Parathyroid adenoma (tissue), 2 donors: ENCODE measurements around the gene SMCHD1.
"Not testable (repeated sequence)": the region's sequence is repeated elsewhere in the genome, so short reads cannot be mapped to it uniquely, and the experiment has no call there.

Source experiments
- H2AFZ ChIP-seq: fragments of 300-600 bp; sonication (generic); one replicate; pipeline ENCODE4 v1.7.0; 2017; ENCODE audit warnings: antibody characterized with exemption, mild to moderate bottlenecking
- H3K27ac ChIP-seq: fragments of 300-600 bp; sonication (generic); one replicate; pipeline ENCODE4 v1.7.0; 2017
- H3K27me3 ChIP-seq: fragments of 300-600 bp; sonication (generic); one replicate; pipeline ENCODE4 v1.7.0; 2017; ENCODE audit warnings: low read length; ENCODE audit not compliant: control insufficient read depth, insufficient read depth
- H3K36me3 ChIP-seq: fragments of 300-600 bp; sonication (generic); one replicate; pipeline ENCODE4 v1.7.0; 2017; ENCODE audit warnings: low read length; ENCODE audit not compliant: control insufficient read depth, insufficient read depth
- H3K4me1 ChIP-seq: fragments of 300-600 bp; sonication (generic); one replicate; pipeline ENCODE4 v1.7.0; 2017; ENCODE audit warnings: control low read depth
- H3K4me2 ChIP-seq: fragments of 300-600 bp; sonication (generic); one replicate; pipeline ENCODE4 v1.7.0; 2017; ENCODE audit warnings: low read length
- H3K4me3 ChIP-seq: fragments of 300-600 bp; sonication (generic); one replicate; pipeline ENCODE4 v1.7.0; 2017; ENCODE audit warnings: low read depth, low read length
- H3K79me2 ChIP-seq: fragments of 300-600 bp; sonication (generic); one replicate; pipeline ENCODE4 v1.7.0; 2017; ENCODE audit warnings: control low read depth
- H3K9ac ChIP-seq: fragments of 300-600 bp; sonication (generic); one replicate; pipeline ENCODE4 v1.7.0; 2017; ENCODE audit warnings: mild to moderate bottlenecking
- H3K9me3 ChIP-seq: fragments of 300-600 bp; sonication (generic); one replicate; pipeline ENCODE4 v1.7.0; 2017; ENCODE audit warnings: low read length; ENCODE audit not compliant: control insufficient read depth
- CTCF ChIP-seq: fragments of 300-600 bp; sonication (generic); IDR thresholded peaks from one replicate; pipeline ENCODE4 v1.7.0; 2017; ENCODE audit warnings: antibody characterized with exemption, mild to moderate bottlenecking
- donor health status: primary hyperparathyroidism.

SMCHD1 gene

GRCh38 chr18:2736823-2737222 is 81.3 kb downstream of the SMCHD1 start:
- no peak overlapping the region for H3K9ac ChIP-seq
- H3K4me2 ChIP-seq: no peak overlapping the region
- no peak for TF ChIP-seq CTCF
- H3K79me2 ChIP-seq: no peaks in the 10 kb centered on the region
- H3K27ac ChIP-seq: no peak overlapping the region
- no peaks in the 10 kb centered on the region for H3K4me1 ChIP-seq
- H3K36me3 ChIP-seq: no peaks in the 10 kb centered on the region
- no peak overlapping the region for H2AFZ ChIP-seq
- no peaks in the 10 kb centered on the region for H3K9me3 ChIP-seq
- no peak overlapping the region for H3K4me3 ChIP-seq
- H3K27me3 ChIP-seq: no peaks in the 10 kb centered on the region

DNA sequence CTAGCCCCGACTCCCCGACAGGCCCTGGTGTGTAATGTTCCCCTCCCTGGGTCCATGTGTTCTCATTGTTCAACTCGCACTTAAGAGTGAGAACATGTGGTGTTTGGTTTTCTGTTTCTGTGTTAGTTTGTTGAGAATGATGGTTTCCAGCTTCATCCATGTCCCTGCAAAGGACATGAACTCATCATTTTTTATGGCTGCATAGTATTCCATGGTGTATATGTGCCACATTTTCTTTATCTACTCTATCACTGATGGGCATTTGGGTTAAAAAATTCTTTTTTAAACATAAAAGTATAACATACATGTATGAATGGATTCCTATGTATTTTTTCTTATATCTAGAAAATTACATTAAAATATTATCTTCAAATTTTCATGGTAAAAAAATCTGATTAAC is 84.6 kb downstream of the SMCHD1 start:
- H3K9ac ChIP-seq, H3K4me3 ChIP-seq, H3K79me2 ChIP-seq, H3K9me3 ChIP-seq, H3K4me1 ChIP-seq, H3K36me3 ChIP-seq, H3K4me2 ChIP-seq, H3K27me3 ChIP-seq, H3K27ac ChIP-seq, H2AFZ ChIP-seq: not testable (repeated sequence)

- no peak overlapping the region for H2AFZ ChIP-seq
Observed at GRCh38 chr18:2746274-2746673, 90.7 kb downstream of the SMCHD1 start.

GRCh38 chr18:2758309-2758708 is 102.8 kb downstream of the SMCHD1 start:
- TF ChIP-seq CTCF: no peak
- Histone ChIP-seq H3K9ac (no peak overlapping the region), H3K79me2 (no peaks in the 10 kb centered on the region), H3K36me3 (no peaks in the 10 kb centered on the region), H3K4me2 (no peak overlapping the region), H3K9me3 (no peaks in the 10 kb centered on the region), H3K4me1 (peaks cover 5% of the 10 kb centered on the region), H3K4me3 (no peak overlapping the region), H2AFZ (no peak overlapping the region), H3K27me3 (no peaks in the 10 kb centered on the region), H3K27ac (no peak overlapping the region)

More at GRCh38 chr18:2746274-2746673, 90.7 kb downstream of the SMCHD1 start:
- no peak for TF ChIP-seq CTCF
- Histone ChIP-seq H3K9me3 (no peaks in the 10 kb centered on the region), H3K4me1 (no peaks in the 10 kb centered on the region), H3K36me3 (no peaks in the 10 kb centered on the region), H3K4me3 (no peak overlapping the region), H3K9ac (no peak overlapping the region), H3K4me2 (no peak overlapping the region), H3K27ac (no peak overlapping the region), H3K79me2 (no peaks in the 10 kb centered on the region), H3K27me3 (no peaks in the 10 kb centered on the region)

DNA sequence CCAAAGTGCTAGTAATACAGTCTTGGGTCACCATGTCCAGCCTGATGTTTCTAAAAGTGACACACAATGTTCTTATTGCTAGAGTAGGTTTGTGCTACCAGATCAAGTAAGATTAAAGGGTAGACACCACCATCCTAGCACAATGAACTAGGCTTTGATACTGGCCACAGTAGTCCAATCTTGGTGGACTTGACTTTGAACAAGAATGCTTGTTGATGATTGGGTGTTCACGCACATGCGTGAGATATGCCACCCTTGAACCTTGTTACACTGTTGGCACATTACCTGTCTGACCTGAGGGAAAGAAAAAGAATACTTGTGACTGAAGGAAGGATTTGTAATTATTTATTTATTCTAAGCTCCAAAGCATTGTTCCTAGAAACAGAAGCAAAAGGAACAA is 119.1 kb downstream of the SMCHD1 start:
- no peaks in the 10 kb centered on the region for H3K4me1 ChIP-seq
- no peaks in the 10 kb centered on the region for H3K27me3 ChIP-seq
- H3K27ac ChIP-seq: no peak overlapping the region
- H3K36me3 ChIP-seq: no peaks in the 10 kb centered on the region
- TF ChIP-seq CTCF: no peak
- H3K9me3 ChIP-seq: no peaks in the 10 kb centered on the region
- H3K79me2 ChIP-seq: peaks cover 7% of the 10 kb centered on the region
- H3K9ac ChIP-seq: no peak overlapping the region
- no peak overlapping the region for H3K4me2 ChIP-seq
- no peak overlapping the region for H2AFZ ChIP-seq
- no peak overlapping the region for H3K4me3 ChIP-seq
